GM19328 (cell line): ENCODE results near the gene CLEC2L.
"Not testable (repeated sequence)": the region's sequence is repeated elsewhere in the genome, so short reads cannot be mapped to it uniquely, and the experiment has no call there.

Source experiments
- ATAC-seq: cut with Tn5 transposase; IDR thresholded peaks from one replicate; pipeline ENCODE4 v1.9.1; 2021; ENCODE audit warnings: mild to moderate bottlenecking, moderate library complexity; ENCODE audit not compliant: unreplicated experiment

The CLEC2L gene

DNA sequence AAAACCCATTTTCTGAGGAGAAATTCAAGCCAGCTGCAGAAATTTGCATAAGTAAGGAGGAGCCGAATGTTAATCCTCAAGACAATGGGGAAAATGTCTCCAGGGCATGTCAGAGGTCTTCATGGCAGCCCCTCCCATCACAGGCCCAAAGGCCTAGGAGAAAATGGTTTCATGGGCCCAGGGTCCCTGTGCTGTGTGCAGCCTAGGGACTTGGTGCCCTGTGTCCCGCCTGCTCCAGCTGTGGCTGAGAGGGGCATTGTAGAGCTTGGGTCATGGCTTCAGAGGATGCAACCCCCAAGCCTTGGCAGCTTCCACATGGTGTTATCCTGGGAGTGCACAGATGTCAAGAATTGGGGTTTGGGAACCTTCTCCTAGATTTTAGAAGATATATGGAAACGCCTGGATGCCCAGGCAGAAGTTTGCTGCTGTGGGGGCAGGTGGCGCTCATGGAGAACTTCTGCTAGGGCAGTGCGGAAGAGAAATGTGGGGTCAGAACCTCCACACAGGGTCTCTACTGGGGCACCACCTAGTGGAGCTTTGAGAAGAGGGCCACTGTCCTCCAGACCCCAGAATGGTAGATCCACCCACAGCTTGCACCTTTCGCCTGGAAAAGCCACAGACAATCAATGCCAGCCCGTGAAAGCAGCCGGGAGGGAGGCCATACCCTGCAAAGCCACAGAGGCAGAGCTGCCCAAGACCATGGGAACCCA lies 30.7 kb downstream of the CLEC2L start:
- ATAC-seq, result not testable (repeated sequence)

DNA sequence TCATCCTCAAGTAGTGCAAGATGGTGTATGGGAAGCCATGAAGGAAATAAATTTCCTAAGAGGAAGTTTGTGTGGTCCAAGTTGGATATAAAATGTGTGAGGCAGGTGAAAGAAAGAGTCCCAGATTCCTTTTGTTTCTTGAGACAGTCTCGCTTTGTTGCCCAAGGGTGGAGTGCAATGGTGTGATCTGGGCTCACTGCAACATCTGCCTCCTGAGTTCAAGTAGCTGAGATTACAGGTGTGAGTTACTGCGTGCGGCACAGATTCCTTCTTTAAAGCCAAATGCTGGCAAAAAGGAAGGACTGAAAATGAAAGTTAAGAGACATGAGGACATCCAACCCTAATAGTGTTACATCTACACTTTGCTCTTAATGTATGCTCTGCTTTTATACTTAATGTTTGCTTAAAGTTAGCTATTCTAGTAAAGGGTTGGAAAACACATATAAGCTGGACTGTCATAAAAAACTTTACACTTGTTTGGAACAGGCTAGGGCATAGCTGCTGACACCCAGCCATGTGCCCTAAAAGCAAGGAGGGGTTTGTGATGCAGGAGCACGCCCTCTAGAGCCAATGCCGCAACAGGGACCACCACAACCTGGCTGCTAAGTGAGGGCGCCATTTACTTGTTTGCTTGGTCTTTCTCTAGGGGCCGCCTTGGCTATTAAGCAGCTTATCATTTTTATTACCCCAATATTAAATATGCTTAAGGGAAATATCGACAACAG lies 34.5 kb downstream of the CLEC2L start:
- no peak for ATAC-seq

DNA sequence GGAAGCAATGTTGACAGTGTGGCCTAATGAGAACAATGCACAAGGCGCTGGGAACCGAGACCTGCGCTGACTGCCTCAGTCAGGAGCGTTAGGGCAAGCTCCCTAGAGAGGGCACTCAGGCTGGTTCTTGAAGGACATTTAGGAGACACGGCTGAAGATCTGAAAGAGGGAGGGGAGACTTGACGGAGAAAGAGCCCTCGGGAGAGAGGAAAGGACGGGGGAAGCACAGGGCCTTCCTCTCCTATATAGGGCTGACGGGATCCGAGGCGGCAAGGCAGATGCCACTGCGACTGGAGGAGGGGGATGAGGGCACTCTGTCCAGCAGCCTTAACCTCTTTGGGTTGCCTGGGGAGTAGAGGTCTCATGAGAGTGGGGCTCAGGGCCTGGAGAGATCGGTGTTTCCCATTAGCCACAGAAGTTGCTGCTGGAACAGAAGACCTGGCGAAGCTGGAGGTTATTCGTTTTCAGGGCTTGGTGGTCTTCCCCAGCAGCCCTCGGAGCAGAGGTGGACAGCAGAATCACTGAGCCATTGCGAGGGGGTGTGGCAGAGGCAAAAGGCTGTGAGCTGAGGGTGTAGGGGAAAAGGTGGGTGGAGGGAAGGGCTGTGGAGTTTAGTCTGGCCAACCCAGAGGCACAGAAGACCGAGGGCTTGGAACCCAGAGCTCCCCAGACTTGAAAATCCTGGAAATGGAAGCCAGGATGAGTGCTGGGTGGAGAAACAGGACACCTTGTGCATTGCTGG lies 36.0 kb downstream of the CLEC2L start:
- ATAC-seq, result no peak

DNA sequence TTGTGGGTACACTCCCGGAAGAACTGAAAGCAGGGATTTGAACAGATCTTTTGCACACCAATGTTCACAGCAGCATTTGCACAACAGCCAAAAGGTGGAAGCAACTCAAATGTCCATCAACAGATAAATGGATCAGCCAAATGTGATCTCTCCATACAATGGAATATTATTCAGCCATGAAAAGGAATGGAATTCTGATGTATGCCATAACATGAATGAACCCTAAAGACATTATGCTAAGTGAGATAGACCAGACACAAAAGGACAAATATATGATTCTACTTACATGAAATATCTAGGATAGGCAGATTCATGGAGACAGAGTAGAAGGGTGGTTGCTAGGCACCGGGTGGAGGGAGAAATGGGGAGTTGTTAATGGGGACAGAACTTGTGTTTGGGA lies 36.7 kb downstream of the CLEC2L start:
- ATAC-seq, result no peak

DNA sequence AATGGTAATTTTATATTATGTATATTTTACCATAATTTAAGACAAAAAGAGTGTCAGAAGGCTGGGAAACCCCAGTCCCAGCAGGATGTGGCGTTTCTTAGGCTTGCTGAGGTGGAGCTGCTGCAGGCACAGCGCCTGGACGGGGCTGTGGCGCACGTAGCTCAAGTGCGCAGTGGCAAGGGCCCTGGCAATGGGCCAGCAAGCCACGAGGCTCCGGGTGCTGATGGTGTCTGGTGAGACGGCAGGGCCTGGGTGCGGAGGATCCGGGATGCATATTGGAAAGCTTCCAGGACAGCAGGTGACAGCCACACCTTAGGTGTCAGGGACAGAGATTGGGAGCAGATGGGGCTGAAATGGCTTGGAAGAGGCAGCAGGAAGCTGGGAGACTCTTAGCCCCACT lies 37.2 kb downstream of the CLEC2L start:
- no peak for ATAC-seq

DNA sequence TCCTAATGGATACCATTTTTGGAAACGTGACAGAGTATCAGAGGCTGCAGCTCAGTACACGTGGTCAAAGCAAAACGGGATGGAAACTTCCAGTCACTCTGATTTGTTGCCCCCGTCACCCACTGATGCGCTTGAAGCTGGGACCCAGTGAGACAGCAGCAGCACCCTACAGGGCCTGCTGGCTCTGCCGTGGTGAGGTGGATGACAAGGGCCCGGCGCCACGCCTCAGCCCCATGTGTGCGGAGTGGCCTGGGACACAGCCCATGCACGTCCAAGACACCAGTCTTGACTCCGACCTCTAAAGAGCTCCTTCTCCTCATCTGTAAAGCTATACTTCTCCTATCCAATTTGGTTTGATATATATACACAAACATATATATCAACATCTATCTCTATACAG lies 39.0 kb downstream of the CLEC2L start:
- no peak for ATAC-seq

DNA sequence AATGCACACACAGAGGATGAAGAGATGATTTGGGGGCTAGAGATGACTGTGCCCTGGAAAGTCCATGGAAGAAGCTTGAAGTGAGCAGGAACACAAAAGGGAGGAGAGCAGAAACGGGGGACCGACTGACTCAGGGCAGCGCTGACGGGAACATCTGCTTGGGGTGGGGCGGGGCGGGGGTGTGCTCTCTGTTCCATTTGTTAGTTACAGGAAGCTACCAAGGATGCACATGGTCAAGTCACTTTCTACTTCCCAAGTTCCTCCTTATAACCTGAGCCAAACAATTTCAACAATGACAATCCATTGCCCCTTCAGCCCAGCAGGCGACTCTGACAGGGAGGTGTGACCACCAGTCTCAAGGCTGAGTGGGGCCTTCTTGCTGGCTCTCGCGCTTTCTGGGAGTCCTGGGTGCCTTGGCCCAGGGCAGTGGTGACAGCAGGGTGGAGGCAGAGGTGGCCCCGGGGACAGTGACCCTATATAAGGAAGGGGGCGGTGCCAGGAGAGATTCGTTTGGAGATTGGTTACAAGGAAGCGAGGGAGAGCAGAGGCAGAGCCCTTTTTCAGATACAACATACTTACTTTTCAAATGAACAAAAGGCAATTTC lies 39.6 kb downstream of the CLEC2L start:
- ATAC-seq, result no peak

DNA sequence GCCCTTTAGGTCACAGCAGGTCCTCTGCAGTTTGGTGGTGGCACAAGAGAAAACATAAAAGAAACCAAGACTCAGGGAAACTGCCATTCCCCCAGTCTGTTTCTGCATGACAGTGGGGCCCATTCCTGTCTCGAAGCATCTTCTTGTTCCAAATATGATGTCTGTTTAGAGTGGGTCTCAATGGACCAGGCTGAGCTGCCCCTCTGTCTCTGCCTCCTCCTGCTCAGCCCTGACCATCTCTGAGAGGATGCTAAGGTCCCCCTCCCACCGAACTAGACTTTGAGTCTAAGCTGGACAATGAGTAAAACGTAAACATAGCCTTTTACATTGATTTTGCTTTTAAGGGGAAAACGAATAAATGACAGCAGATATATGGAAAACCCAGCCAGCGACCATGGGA lies 40.4 kb downstream of the CLEC2L start:
- no peak for ATAC-seq

DNA sequence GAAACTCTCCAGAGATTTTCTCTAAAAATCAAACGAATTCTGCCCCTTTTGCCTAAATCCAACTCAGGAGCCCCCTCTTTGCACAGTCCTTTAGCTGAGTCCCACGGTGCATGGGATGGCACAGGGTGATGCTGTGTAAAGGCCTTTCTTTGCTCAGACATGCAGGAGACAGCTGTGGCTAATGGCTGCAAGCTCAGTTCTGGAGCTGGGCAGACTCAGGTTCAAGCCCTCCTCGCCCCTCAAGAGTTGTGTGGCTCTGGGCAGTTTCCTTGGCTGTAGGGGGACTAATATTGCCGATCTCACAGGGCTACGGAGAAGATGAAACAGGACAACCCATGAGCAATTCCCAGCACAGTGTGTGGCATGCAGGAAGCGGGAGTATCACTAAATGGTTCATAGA lies 42.6 kb downstream of the CLEC2L start:
- no peak for ATAC-seq

DNA sequence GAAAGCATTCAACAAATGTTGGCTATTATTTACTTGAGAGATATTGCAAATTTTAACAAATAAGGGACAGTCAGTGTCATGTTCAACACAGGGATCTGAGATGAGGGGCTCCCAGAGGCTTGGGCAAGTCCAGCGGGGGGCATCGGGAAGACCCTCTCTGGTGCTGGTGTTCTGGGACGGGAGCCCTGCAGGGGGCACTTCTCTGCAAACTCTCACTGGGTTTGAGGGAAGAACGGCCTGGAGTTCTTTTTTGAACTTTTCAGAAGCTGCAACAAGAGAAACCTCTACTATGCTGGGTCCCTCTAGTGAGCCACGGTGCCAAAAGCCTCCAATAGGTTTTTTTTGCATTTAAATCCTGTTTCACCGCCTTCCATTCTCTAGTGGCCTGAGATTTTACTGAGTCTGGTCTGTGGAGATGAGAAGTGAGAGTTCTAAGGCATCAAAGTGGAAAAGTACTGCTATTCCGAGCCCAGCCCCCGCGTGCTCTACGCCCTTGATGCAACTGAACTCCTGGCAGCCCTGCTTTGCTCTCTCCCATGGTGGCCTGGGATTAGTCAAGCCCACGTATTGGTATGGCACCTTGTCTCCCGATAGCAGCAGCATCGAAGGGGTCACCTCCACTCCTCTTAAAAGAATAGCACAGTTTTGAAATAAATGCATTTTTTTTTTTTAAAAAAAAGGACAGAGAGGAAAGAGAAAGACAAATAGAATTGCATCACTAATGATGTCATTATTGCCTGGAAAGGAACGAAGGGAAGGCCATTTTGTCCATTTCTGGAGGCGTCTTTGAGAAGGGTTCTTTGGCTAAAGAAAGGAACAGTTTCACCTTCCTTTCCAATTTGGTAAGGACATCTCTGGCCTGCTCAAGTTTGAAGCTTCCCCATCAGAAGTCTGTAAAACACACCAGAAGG lies 43.5 kb downstream of the CLEC2L start:
- no peak for ATAC-seq

DNA sequence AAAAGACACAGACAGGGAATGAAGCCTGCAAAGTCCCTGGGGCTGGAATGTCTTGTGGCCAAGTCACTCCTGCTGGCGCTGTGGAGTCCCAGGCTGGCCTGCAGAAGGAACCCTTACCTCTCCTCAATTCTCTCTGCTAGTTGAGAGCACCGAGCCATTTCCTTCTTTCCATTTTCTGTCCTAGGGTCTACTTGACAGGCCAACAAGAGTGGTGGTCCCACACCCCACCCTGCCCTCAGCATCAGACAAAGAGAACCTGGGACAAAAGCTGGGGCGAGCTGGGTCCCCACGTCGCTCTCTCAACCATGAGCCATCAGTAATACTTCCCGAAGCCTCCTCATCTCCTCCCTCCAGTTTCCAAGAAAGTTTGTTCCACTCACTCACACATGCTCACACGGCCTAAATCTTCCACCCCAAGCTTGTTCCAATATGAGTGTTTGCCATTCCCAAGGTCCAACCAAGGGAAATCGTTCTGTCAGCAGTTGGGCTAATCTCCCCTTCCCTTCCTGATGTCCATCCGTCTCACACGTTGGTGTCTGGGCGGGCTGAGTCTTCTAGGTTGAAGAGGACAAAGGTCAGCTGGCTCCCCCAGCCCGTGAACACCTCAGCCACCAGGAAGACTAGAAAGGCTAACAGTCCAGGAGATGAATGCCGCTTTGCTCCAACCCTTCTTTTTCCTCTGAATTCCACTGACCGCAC lies 44.3 kb downstream of the CLEC2L start:
- ATAC-seq, result no peak

DNA sequence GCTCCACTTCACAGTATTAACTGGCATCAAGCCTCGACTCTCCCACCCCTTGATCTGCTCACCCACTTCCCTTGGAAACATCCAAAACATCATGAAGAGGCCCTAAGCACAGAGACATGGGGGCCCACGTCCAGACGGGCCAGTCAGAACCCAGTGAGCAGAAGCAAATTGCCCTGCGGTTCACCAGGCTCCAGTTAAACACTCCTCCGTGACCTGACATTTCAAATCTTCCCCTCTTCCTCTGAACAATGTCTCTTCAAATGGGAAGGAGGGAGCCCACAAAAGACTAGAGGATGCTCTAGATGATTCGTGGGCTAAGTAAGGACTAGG lies 44.8 kb downstream of the CLEC2L start:
- ATAC-seq, result no peak

DNA sequence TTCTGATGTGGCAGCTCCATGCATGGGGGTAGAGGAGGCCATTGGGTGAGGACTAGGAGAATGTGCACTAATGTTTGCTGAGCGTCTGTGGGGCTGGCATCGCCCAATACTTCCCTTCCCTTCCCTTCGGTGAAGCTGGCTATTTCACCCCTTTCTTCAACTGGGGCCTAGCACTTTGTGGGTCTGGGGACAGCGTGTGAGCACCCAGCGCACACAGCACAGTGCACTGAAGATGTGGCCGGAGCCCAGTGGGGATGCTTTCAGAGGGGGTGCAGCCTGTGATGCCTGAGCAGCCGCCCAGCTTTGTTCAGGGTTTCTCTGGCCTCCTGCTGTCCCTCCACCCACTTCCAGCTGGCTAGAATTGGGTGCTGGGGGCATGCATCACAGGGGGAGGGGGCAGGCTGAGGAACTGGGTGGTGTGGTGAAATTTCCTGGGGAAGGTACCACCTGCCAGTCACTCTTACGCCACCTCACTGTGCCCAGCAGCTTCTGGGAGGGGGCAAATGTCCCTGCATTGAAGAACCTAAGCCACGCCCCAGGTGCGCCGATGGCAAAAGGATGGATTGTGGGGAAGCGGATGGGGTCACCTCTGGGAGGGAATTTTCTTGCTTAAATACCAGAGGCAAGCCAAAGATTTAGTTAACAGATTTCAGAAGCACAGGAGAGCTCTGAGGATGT lies 45.5 kb downstream of the CLEC2L start:
- no peak for ATAC-seq

DNA sequence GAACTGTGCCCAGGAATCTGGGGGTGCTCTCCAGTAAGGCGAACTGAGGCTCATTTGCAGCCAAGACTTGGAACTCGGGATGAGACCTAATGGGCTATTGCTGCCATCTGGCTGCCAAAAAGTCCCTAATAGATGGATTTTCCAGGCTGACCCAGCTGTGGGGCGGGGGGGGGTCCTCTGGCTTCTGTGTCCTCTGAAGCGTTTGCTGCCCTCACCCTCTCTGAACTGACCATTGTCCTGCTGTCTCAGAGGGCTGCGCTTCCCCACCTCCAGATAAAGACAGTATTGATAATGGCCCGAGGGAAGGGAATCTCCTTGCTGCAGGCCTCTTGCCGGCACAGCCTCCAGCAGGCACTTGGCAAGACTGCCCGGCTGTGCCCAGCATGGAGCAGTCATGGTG lies 46.6 kb downstream of the CLEC2L start:
- no peak for ATAC-seq

DNA sequence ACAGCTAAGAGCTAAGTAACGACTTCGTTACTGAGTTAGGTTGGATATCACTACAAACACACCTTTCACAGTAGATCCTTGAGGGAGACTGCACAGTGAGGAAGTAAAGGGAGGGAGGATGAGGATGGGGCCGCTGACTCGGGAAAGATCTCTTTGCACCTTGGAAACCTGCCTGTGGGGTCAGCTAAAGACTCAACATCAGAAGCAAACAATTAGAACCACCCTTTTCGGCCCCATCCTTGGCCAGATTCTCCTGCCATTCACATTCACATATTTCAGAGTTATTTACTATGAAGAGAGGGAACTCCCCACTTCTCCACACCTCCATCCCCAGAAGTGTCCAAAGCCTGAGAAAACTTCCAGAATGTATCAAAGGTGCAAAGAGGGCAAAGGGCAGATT lies 47.1 kb downstream of the CLEC2L start:
- no peak for ATAC-seq

DNA sequence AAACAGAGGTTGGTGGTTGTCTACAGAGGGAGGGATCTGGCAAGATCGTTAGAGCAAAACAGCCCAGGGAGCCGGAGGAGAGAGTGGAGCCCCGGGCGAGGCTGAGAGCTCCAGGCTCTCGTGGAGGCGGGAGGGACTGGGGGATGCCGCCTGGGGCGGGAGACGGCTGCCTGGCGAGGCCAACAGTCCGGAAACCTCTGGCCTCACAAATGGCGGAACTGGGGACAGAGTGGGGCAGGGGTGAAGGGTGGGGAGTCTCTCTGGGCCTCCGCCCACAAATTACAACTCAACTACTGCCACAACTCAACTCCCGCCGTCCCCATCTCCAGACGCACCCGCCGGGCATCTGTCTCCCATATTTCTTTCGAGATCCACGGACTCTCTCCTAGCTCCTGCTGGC lies 47.7 kb downstream of the CLEC2L start:
- ATAC-seq, result no peak

DNA sequence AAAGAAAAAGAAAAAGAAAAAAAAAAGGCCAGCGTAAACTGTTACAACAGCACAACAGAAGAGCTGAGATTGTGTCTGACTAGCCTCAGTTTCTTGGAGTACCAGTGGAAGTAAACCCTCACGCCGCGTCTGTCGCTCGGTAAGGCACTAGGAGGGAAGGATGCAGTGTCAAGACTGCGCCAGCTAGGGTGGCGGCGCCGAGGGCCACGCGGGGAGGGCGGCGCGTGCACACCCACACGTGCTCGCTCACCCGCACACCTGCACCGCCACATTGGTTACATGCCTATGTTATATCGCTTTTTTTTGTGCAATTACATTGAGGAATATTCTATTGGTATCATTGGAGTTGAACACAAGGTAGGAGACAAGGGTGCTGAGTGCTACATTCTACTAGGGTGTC lies 48.2 kb downstream of the CLEC2L start:
- ATAC-seq, result no peak

DNA sequence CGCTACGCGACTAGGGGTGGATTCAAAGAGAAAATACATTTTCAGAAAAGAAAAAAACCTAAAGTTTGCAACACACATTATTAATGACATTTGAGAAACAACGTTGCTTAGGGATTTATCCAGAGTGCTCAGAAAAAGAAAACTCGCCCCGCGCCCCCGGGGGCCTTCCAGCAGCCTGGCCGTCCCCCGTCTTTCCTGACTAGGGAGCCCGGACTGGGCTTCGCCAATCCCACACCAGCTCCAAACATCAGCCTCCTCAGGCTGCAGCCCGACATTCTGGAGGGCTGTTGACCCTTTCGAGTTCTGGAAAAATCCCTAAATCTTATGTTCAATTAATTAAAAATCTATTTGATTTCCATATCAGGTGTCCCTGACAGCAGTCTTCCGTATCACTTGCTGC lies 48.6 kb downstream of the CLEC2L start:
- no peak for ATAC-seq

DNA sequence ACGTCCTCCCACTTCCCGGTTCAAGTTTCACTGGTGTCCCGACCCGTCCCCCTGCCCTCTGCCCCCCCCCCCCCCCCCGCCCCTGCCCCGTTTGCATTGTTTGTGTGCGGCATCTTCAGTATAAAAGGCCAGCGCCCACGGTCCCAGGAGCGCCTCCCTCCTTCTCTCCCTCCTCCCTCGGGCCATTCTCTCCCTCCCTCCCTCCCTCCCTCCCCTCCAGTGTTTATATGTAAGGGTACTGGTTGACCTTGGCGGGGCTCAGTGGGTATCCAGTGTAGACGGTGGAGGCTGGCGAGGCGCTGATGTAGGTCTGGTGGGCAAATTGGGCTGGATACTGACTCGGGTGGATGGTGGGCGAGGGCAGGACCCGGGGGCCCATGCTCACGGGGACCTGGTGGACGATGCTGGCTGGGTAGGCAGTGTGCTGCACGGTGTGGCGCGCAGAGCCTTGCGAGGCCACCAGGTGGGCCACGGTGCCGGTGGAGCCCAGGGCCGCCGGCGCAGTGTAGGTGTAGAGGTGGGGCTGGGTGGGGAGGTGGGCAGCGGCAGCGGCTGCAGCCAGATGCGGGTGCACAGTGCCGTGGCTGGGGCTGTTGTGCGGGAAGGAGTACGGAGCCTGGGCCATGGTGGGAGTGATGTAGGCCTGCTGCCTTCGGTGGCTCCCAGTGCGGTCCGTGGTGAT lies 49.4 kb downstream of the CLEC2L start:
- no peak for ATAC-seq
